Right lobe of liver (tissue), 4 donors: ENCODE results near the gene MAML3.

Experiments
- CTCF ChIP-seq, 4 donors: fragments of 200-600 bp in 3 of 4; fragments of 450-650 bp in 1 of 4; IDR thresholded peaks; one replicate each; pipeline versions ENCODE4 v1.5.1 to v1.8.0; 2016 to 2022; ENCODE audit warnings: antibody characterized with exemption in 4 of 4, mild to moderate bottlenecking in 2 of 4
- POLR2A ChIP-seq: fragments of 450-650 bp; IDR thresholded peaks from one replicate; pipeline ENCODE4 v1.6.1; 2017; ENCODE audit warnings: antibody characterized with exemption, mild to moderate bottlenecking
- donor health status: DM: no; HTN: no; CAD: no.
- donor health status: DM: no; HTN: no; CAD: no.
- donor health status: DM: no; HTN: yes; CAD: no.

GRCh38 chr4:139933541-139933940 lies 220.4 kb downstream of the MAML3 start:
- TF ChIP-seq CTCF (IDR thresholded peaks at IDR 0.05): no peak
- TF ChIP-seq POLR2A: no peak
